HG03025 (cell line): ENCODE results near the gene FANCL.
"Not testable (repeated sequence)": the region's sequence is repeated elsewhere in the genome, so short reads cannot be mapped to it uniquely, and the experiment has no call there.

ENCODE experiments used
- ATAC-seq: cut with Tn5 transposase; IDR thresholded peaks from one replicate; pipeline ENCODE4 v1.9.1; 2021; ENCODE audit warnings: mild to moderate bottlenecking, moderate library complexity; ENCODE audit not compliant: unreplicated experiment, low FRiP score

FANCL gene

DNA sequence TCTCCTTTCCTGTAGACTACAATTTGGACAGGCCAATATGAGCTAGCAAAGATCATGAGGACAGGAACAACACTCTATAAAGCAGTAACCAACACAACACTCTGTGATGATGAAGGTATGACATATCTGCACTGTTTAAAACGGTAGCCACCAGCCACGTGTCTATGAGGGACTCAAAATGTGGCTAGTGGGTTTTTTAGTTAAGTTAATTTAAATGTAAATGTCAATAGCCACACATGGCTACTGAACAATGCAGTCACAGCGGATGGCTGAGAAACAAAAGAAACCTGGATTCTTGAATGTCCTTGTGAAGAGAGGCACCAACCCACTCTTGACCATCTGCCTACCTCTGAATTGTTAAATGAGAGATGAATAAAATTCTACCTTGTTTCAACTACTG is 33.9 kb downstream of the FANCL start:
- no peak for ATAC-seq

DNA sequence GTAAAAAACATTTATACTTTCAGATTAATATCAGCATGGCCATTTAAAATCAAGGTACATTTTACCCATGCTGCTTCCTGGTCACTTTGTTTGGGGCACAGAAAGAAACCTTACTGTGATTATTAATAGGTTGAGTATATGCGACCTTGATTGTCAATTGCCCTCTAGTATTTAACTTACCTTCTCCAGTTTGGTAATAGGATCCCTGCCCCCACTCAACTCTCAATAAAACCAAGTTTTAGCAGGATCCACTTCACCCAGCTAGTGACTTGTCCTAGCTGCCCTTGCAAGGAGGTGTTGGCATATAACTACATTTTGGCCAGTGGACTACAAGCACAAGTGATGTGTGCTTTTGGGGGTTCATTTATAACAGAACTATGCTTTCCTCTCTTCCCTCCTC is 34.3 kb downstream of the FANCL start:
- no peak for ATAC-seq

DNA sequence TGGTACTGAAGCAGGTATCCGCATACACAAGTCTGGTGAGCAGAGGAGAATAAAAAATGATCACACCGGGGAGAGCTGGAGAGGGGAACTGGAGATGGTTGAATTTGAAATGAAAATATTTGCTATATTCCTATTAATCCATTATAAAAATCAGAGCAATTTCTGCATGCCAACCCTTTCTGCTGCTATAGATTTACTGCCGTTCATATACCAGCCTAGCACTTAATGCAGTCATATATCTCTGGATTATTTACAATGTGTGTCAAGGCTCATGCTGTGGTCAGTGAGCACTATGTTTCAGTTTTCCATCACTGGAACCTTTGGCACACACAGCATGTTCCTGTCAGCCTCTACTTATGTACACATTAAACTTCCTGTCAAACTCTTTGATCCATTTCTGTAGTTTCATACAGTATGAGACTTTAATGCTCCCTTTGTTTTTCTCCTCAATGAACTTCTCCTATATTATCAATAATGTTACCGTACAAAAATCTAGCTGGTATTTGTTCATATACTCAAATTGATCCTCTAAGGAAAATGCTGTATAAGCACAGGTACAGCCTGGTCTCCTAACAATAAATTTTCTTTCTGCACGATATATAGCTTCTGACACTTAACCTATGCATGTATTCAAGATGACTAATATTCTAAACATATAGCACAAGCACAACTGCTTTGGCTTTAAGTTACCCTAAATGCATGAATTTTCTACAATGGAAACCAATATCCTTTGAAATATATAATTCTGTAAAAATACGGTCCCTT is 36.7 kb downstream of the FANCL start:
- no peak for ATAC-seq

DNA sequence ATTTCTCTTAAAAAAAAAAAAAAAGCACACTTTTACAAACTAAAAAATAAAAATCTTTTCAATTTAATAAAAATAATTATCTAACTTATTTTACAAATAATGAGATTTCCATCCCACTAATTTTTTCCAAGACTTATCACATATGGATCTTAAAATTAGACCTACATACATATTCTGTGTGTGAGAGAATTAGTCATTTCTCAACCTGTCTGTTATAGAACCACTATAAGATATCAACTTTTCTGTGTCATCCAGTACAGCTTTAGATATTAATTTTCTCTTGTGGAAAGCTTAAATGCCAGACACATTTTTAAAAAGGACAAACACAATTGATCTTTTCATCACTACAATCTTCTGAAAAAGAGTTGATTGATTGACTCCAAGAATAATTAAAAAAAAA is 38.1 kb downstream of the FANCL start:
- no peak for ATAC-seq

DNA sequence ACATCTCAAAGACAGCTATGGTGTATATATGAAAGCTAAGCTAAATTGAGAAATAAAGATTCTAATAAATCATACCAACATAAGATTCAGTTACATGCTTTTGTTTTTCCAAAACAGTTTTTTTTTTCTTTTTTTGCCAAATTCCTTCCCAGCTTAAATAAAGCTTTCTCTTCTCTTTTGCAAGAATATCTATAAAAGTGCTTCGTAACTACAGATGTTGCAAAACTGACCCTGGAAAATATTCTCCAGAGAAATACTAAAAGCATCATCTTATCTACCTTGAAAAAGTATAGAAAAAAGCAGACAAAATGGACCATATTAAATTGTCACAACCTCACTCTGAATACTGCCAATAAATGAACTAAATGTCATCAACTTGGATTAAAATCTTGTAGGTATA is 38.7 kb downstream of the FANCL start:
- ATAC-seq, result no peak

DNA sequence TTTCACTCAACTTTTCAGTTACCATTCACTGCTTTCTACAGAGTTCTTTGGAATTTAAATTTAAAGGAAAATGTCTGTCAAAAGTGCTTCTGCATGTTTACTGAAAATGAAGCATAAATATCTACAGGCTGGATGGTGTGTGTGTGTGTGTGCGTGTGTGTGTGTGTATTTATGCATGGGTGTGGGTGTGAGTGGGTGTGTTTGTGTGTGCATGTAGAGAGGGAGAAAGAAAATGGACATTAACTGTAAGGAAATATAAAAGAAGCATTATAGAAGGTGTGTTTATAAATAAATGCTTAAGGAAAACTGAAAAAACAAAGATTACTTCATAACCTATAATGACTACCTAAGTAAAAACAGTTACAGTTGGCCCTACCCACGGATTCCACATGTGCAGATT is 43.2 kb downstream of the FANCL start:
- no peak for ATAC-seq

DNA sequence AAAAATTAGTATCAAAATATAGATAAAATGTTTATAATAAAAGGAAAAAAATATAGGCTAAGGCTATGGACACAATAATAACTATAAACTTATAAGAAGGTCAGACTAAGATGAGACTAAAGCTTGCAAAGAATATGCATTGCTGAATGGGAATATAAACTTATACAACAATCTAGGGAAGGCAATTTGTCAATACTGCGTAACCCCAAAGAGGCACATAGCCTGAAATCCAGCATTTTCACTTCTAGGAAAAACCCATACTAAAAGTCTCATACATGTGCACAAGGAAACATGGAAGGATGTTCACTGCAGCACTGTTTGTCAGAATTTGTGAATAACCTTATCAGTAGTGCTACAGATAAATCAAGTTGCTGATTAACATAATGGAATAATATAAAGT is 45.5 kb downstream of the FANCL start:
- ATAC-seq, result no peak

DNA sequence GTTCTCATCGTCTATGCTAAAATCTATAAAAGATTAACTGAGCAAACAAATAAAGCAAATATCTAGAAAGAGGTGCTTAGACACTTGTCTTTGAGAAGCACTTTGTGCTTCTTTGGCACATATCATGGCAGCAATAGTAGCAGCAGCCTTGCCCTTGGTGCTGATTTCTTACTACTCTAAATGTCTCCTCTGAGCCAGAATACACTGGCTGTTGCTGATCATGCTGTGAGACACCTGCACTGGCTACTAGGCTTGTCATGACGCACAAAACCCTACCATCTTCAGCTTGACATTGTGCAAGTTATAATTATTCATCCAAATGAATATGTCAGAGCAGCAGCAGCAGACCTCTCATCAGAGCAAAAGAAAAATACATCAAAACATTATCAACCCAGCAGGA is 46.7 kb downstream of the FANCL start:
- ATAC-seq, result no peak

DNA sequence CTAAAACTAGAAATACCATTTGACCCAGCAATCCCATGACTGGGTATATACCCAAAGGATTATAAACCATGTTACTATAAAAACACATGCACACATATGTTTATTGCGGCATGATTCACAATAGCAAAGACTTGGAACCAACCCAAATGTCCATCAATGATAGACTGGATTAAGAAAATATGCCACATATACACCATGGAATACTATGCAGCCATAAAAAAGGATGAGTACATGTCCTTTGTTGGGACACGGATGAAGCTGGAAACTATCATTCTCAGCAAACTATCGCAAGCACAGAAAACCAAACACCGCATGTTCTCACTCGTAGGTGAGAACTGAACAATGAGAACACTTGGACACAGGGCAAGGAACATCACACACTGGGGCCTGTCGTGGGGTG is 54.1 kb downstream of the FANCL start:
- ATAC-seq, result not testable (repeated sequence)

DNA sequence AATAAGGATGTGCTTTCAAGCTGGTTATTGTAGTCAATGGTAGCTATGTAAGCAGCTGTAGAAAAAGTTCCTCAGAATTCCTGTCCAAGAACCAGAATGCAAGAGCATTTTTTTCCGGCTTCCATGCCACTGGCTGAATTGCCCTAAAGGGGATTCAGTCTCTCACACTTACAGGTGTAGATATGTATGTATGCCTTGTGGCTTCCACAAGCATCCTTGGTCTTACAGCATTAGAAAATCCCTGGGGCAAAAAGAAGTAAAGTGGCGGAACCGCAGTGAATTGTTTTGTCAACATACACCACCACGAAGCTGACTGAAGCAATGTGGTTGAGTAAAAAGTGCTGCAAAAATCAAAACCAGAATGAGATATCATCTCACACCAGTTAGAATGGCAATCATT is 54.6 kb downstream of the FANCL start:
- ATAC-seq, result no peak

DNA sequence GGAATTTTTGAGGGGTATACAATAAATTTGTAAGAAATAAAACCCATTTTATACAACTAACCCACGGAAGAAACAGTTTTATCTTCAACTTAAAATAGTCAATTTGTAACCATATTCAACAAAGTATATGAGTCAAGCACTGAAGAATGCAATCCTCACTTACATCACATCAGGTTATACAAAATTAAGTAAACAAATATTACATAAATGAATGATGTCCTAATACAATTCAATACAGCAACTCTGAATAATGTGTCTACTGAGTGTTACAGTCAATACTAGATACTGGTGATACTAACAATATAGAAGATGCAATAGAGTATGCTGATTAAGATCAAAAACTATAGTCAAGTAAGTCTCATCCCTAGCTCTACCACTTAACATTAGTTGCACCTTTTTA is 58.6 kb downstream of the FANCL start:
- ATAC-seq, result no peak

DNA sequence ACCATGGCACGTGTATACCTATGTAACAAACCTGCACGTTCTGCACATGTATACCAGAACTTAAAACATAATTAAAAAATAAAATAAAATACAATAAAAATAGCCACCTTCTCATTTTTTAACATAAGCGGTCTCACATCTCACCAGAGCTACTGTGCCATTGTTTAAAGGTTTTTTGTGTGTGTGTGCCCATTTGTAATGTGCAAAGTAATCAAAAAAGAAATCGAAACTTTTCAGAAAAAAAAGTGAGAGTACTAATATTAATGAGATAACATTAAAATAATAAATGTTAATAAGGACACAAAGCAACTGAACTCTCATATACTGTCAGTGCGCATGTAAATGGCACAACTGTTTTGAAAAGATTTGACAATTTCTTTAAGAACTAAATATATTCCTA is 60.5 kb downstream of the FANCL start:
- ATAC-seq, result no peak

DNA sequence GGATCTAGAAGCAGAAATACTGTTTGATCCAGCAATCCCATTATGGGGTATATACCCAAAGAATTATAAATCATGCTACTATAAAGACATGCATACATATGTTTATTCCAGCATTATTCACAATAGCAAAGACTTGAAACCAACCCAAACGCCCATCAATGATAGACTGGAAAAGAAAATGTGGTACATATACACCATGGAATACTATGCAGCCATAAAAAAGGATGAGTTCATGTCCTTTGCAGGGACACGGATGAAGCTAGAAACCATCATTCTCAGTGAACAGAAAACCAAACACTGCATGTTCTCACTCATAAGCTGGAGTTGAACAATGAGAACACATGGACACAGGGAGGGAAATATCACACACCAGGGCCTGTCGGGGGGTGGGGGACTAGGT is 61.0 kb downstream of the FANCL start:
- ATAC-seq, result not testable (repeated sequence)

DNA sequence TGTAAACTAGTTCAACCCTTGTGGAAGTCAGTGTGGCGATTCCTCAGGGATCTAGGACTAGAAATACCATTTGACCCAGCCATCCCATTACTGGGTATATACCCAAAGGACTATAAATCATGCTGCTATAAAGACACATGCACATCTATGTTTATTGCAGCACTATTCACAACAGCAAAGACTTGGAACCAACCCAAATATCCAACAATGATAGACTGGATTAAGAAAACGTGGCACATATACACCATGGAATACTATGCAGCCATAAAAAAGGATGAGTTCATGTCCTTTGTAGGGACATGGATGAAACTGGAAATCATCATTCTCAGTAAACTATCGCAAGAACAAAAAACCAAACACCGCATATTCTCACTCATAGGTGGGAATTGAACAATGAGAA is 63.9 kb downstream of the FANCL start:
- not testable (repeated sequence) for ATAC-seq

DNA sequence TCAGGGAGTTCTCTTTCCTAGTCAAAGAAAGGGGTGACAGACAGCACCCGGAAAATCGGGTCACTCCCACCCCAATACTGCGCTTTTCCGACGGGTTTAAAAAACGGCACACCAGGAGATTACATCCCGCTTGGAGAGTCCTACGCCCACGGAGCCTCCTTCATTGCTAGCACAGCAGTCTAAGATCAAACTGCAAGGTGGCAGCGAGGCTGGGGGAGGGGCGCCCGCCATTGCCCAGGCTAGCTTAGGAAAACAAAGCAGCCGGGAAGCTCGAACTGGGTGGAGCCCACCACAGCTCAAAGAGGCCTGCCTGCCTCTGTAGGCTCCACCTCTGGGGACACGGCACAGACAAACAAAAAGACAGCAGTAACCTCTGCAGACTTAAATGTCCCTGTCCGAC is 69.3 kb downstream of the FANCL start:
- not testable (repeated sequence) for ATAC-seq

DNA sequence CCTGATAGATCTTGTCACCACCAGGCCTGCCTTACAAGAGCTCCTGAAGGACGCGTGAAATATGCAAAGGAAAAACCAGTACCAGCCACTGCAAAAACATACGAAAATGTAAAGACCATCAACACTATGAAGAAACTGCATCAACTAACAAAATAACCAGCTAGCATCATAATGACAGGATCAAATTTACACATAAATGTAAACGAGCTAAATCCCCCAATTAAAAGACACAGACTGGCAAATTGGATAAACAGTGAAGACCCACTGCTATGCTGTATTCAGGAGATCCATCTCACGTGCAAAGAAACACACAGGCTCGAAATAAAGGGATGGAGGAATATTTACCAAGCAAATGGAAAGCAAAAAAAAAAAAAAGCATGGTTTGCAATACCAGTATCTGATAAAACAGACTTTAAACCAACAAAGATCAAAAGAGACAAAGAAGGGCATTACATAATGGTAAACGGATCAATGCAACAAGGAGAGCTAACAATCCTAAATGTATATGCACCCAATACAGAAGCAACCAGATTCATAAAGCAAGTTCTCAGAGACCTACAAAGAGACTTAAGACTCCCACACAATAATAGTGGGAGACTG is 70.7 kb downstream of the FANCL start:
- not testable (repeated sequence) for ATAC-seq

DNA sequence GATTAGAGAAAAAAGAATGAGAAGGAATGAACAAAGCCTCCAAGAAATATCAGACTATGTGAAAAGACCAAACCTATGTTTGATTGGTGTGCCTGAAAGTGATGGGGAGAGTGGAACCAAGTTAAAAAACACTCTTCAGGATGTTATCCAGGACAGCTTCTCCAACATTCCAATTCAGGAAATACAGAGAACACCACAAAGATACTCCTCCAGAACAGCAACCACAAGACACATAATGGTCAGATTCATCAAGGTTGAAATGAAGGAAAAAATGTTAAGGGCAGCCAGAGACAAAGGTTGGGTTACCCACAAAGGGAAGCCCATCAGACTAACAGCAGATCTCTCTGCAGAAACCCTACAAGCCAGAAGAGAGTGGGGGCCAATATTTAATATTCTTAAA is 71.3 kb downstream of the FANCL start:
- ATAC-seq, result not testable (repeated sequence)

DNA sequence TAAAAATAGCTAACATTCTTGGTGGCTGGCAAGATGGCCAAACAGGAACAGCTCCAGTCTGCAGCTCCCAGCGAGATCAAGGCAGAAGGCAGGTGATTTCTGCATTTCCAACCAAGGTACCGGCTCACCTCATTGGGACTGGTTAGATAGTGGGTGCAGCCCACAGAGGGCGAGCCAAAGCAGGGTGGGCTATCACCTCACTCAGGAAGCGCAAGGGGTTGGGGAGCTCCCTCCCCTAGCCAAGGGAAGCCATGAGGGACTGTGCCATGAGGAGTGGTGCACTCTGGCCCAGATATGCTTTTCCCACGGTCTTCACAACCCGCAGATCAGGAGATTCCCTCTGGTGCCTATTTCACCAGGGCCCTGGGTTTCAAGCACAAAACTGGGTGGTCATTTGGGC is 73.0 kb downstream of the FANCL start:
- ATAC-seq, result not testable (repeated sequence)

DNA sequence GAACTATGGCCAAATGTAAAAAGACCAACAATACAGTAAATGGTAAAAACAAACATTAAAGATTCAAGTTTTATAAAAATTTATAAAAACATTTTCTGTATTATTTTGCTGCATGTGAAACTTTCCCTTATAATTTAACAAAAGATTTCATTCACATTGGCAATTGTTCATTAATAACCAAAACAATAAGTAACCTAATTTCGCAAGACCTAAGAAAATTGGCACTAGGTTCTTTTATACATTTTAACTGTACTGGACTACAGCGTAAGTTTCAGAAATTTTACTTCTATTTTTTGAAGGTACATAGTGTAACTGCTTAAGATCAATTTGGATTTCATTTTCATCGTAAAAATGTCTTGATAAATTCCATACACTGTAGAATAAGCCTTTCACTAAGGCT is 77.2 kb downstream of the FANCL start:
- ATAC-seq, result no peak

DNA sequence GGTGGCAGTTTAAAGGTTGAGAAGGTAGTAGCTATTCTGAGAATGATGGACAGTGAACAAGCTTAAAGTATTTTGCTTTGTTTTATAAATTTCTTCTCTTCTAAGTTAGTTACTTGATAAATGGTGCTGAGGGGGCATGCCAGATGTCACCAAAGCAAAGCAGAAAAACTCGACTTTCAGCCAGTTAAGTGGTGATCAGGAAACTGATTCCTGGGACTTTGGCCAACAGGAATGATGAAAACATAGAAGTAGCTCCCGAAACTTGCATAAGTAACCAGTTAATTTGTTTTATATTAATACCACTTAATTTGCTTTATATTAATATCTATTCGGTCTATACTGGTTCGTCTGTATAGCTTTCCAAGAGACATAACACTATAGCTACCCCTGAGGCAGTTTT is 82.6 kb downstream of the FANCL start:
- no peak for ATAC-seq

DNA sequence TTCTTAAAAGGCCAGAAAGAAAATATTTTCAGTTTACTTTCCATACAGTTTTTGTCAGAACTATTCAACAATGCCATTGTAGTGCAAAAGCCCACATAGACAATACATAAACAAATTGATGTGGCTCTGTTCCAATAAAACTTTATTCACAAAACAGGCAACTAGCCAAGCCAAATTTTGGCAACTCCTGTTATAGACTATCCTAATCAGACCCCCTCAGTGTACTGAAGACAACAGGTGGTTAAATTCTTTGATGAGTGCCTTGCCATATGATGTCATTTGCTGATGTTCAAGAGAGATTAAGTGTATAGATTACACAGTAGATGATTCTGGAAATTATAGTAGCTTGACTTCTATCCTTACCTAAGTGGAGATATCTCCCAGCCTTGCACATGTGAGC is 83.4 kb downstream of the FANCL start:
- ATAC-seq, result no peak

DNA sequence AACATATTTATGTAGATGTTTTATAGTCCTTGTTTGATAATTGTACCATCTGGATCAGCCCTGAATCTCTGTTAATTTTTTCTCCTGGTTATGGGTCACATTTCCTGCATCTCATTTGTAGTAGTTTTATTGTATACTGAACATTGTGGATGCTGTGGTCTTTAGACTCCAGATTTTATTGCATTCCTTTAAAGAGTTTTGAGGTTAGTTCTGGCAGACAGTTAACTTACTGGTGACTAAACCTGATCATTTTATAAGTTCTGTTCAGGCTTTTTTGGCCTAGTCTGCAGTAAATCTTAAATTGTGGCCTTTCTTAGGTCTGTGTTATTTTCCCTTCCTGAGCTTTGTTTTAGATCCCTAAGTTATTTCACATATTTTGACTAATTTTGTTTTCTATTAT is 84.3 kb downstream of the FANCL start:
- no peak for ATAC-seq
